PC-9 (cell line): ENCODE results near the gene CMTM4.

Experiments
- CTCF ChIP-seq: fragments of 200-600 bp; sonication (generic); conservative IDR thresholded peaks from 2 replicates; pipeline ENCODE4 v1.6.1; 2017; ENCODE audit warnings: mixed run types, antibody characterized with exemption, mild to moderate bottlenecking, moderate library complexity
- EZH2 ChIP-seq: fragments of 200-600 bp; sonication (generic); IDR thresholded peaks from 2 replicates; pipeline ENCODE4 v1.8.0; 2017; ENCODE audit warnings: antibody characterized with exemption, low read depth

DNA sequence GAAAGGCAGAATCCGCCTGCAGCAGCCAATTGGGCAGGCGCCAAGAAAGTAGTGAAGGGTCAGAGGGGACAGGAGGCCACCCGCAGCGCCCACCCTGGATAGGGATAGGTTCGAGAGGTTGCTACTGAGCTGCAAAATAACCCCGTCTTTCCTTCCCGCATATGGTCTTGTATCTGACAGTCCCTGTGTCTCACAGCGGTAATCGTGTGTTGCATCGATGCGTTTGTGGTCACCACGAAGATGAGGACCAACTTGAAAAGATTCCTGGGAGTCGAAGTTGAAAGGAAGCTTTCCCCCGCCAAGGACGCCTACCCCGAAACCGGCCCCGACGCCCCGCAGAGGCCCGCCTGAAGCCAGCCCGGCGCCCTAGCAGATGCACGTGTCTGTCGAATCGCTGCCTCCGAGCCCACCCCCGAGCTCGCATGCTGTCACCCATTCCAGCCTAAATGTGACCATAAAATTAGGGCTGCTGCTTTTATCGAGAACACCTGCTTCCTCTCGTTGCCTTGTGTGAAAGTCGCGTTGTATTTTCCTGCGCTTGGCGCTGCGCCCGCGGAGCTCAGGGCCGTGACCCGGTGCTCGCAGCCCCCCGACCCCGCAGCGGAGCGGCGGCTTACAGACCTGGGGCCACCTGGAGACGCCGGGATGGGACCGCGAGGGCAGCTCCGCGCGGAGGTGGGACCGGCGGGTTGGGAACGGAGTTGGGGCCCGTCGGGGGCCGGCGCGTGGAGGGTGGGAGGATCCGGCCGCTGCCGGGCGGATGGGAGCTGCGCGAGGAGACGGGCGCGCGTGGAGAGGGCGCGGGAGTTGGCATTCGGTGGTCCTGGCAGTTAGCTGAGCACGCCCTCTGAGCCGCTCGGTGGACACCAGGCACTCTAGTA lies 117.7 kb downstream of the CMTM4 start, which contains the start of gene CMTM2:
- TF ChIP-seq CTCF = no peak
- no peak for TF ChIP-seq EZH2
